WERI-Rb-1 (cell line): ENCODE data around the gene FUS.

ENCODE experiments used
- DNase-seq: peaks from one replicate; pipeline ENCODE4 v3.0.0-alpha.2; 2020
- H3K27ac ChIP-seq: fragments of 250-450 bp; sonication (Bioruptor Pico); 2 replicates; pipeline ENCODE4 v1.5.1; 2020; ENCODE audit warnings: mild to moderate bottlenecking, moderate library complexity
- H3K27me3 ChIP-seq: fragments of 250-450 bp; sonication (Bioruptor Pico); 2 replicates; pipeline ENCODE4 v1.5.1; 2021; ENCODE audit warnings: mild to moderate bottlenecking, low read depth, moderate library complexity; ENCODE audit not compliant: insufficient read depth, severe bottlenecking
- H3K36me3 ChIP-seq: fragments of 250-450 bp; sonication (Bioruptor Pico); 2 replicates; pipeline ENCODE4 v1.5.1; 2020; ENCODE audit warnings: mild to moderate bottlenecking, moderate library complexity
- H3K4me3 ChIP-seq: 2 replicates; pipeline ENCODE4 v1.5.1; 2011; ENCODE audit warnings: low read depth, mild to moderate bottlenecking, control low read depth, low read length
- H3K9me3 ChIP-seq: fragments of 250-450 bp; sonication (Bioruptor Pico); 2 replicates; pipeline ENCODE4 v1.5.1; 2021; ENCODE audit warnings: mild to moderate bottlenecking, moderate library complexity; ENCODE audit not compliant: severe bottlenecking
- CTCF ChIP-seq: IDR thresholded peaks from 2 replicates; pipeline ENCODE4 v1.5.1; 2011; ENCODE audit warnings: low read depth, mild to moderate bottlenecking, control low read depth, inconsistent platforms, low read length

FUS gene

GRCh38 chr16:31229501-31229900, 49.6 kb downstream of the FUS start:
- peaks cover 35% of the 10 kb centered on the region for H3K27me3 ChIP-seq
- peaks cover 7% of the 10 kb centered on the region for H3K9me3 ChIP-seq
- no peaks in the 10 kb centered on the region for H3K36me3 ChIP-seq
- DNase-seq, result no peak
- no peak overlapping the region for H3K4me3 ChIP-seq
- TF ChIP-seq CTCF, result no peak
- H3K27ac ChIP-seq, result no peak overlapping the region

GRCh38 chr16:31238041-31238440, 58.1 kb downstream of the FUS start:
- no peaks in the 10 kb centered on the region for H3K36me3 ChIP-seq
- no peak for DNase-seq
- no peak overlapping the region for H3K4me3 ChIP-seq
- H3K27ac ChIP-seq, result no peak overlapping the region
- peaks cover 14% of the 10 kb centered on the region for H3K9me3 ChIP-seq
- TF ChIP-seq CTCF, result no peak
- peaks cover 75% of the 10 kb centered on the region for H3K27me3 ChIP-seq
